ENCODE data around the gene CORO6. TPM values are rescaled to one million over a fixed set of nuclear protein-coding genes. Genes with fewer than 3 reads are reported as not detected.

The CORO6 gene
- total and polyA plus RNA-seq, 2 of the 4 experiments (the other 2 are of a cell fraction) = 3.4 to 7.6 TPM

DNA sequence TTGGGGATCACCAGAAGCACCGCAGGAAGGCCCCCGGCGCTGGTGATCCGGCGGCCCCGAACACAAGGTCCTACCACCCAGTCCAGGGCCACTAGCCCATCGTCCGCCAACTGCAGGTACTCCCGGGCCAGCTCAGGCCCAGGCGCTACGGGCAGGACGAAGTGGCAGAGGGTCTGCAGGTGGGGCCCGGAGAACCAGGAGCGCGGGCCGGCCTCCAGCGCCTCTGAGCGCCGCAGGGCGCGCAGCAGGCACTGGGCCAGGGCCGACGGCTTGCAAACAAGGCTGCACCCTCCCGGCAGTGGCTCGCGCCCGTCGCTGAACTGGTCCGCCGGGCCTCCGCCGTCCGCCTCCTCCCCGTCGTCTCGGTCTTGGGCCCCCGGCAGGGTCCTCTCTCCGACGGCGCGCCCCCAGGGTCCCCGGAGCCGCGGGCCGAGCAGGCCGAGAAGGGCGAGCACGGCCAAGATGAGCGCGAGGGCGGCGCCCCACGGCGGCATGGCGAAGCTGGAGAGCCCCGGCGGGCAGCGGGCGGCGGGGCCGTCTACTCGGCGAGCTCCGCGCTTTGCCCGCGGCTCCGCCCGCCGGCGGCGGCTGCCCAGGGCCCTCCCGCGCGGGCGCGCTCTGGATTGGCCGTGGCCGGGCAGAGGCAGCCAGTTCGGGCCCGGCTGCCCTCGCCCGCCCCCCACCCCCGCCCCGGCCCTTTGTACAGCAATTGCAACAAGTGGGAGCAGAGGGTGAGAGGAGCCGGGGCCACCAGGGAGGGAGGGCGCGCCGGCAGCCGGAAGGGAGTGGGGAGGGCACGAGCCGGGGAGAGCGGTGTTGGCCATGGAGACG is 56.0 kb downstream of the CORO6 start, which contains the start of gene ABHD15:
Gene ABHD15, minus strand, starts transcription at position 565 of the 831 bp plus-strand sequence. Its CDS starts 71 bp downstream, at position 494.
- H3K4me3 ChIP-seq (ENCODE audit: insufficient read depth, low read depth, low read length) = peak within 1 kb of the TSS; percentile 97
- peak within 1 kb of the TSS; percentile 63 for H3K4ac ChIP-seq (ENCODE audit: low read depth, low read length)
- H3K4me2 ChIP-seq (ENCODE audit: low read depth, low read length) = peak within 1 kb of the TSS; percentile 92
- H3K27me3 ChIP-seq (ENCODE audit: control insufficient read depth, insufficient read depth, low read length) = no peaks in the 10 kb centered on the region
- CTCF ChIA-PET = interaction anchor here (0.6 to 1.2 kb wide), 2 partner anchors 22 to 197 kb away, joined by 3 to 4 read pairs; no protein-coding TSS in a partner anchor
- POLR2A ChIA-PET (ENCODE audit: unreplicated experiment) = no interaction called here
- WGBS, 2 experiments (ENCODE audit: extremely low coverage in 2 of 2, insufficient read length in 1 of 2) = 7% methylated on average over 42 of the region's 94 CpGs; no CpG with 5 or more reads in 1 of the 2 experiments
- no peak within 1 kb of the TSS for H4K91ac ChIP-seq (ENCODE audit: insufficient read depth, low read depth, low read length)
- H3K18ac ChIP-seq (ENCODE audit: low read depth, low read length) = no peak within 1 kb of the TSS
- H3K9me3 ChIP-seq (ENCODE audit: control insufficient read depth, insufficient read depth, low read length) = no peaks in the 10 kb centered on the region
- H2BK15ac ChIP-seq (ENCODE audit: low read depth, low read length) = no peak within 1 kb of the TSS
- H2BK5ac ChIP-seq (ENCODE audit: low read depth, low read length, poor library complexity, severe bottlenecking) = no peak within 1 kb of the TSS
- peak within 1 kb of the TSS; percentile 50 to 67; a peak in 2 of 4 replicates for H4K8ac ChIP-seq (ENCODE audit: low read depth in 2 of 2, low read length in 2 of 2)
- peak within 1 kb of the TSS; percentile 78 for H3K27ac ChIP-seq (ENCODE audit: insufficient read depth, low read length)
- H3K9me1 ChIP-seq (ENCODE audit: insufficient read depth, low read length) = peaks cover 2% of the 10 kb centered on the region; the same call in 1 of the 2 replicates
- ATAC-seq (ENCODE audit: low read depth) = peak; percentile 62
- H3K9ac ChIP-seq (ENCODE audit: low read depth, low read length) = peak within 1 kb of the TSS; percentile 62
- peak; percentile 59 for DNase-seq
- H4K5ac ChIP-seq (ENCODE audit: low read depth, low read length) = no peak within 1 kb of the TSS
- TF ChIP-seq MAZ (IDR thresholded peaks at IDR 0.05; ENCODE audit: borderline replicate concordance, low read depth, low read length) = 0 out of 2 replicates have a peak, but pooled peaks have one; percentile 4
- no peak for TF ChIP-seq SMC3 (IDR thresholded peaks at IDR 0.05; ENCODE audit: low read depth, low read length)
- intact Hi-C loops (cut with micrococcal nuclease) = loop anchor here (10.0 kb wide), 1 partner anchor 422 kb away; no protein-coding TSS in a partner anchor
- H2AFZ ChIP-seq (replicated peaks; ENCODE audit: low read length, poor library complexity) = peak within 1 kb of the TSS; percentile 96
- peak within 1 kb of the TSS; percentile 54; the same call in 1 of the 2 replicates for H3K23ac ChIP-seq (ENCODE audit: low read depth, low read length)
- H2AK9ac ChIP-seq (replicated peaks; ENCODE audit: low read depth, low read length, poor library complexity) = peak within 1 kb of the TSS; percentile 80
- no peaks in the 10 kb centered on the region for H4K20me1 ChIP-seq (ENCODE audit: insufficient read depth, low read length)
- H2BK120ac ChIP-seq (ENCODE audit: low read depth, low read length) = no peak within 1 kb of the TSS
- no peak within 1 kb of the TSS for H3K56ac ChIP-seq (ENCODE audit: extremely low read depth, insufficient read depth, low read length)
- H2BK20ac ChIP-seq (ENCODE audit: low read depth, low read length) = no peak within 1 kb of the TSS
- H2AK5ac ChIP-seq (ENCODE audit: low read depth, low read length) = peak within 1 kb of the TSS; percentile 29; the same call in 1 of the 2 replicates
- peak within 1 kb of the TSS; percentile 67; the same call in 1 of the 2 replicates for H3K14ac ChIP-seq (replicated peaks; ENCODE audit: low read depth, low read length)
- peaks cover 10% of the 10 kb centered on the region; the same call in 1 of the 2 replicates for H3K36me3 ChIP-seq (ENCODE audit: control insufficient read depth, insufficient read depth, low read length)
- peaks cover 5 to 37% of the 10 kb centered on the region in 2 experiments for H3K79me1 ChIP-seq (ENCODE audit: low read depth in 1 of 2, low read length in 2 of 2)
- H3K4me1 ChIP-seq (ENCODE audit: control insufficient read depth, insufficient read depth, low read length) = peaks cover 3% of the 10 kb centered on the region
- dilution Hi-C loops (cut with HindIII; ENCODE audit: low sequenced_read_pairs, unreplicated experiment) = no loop called here
- no TSS peak for BruUV-seq (replicated peaks)
- in situ Hi-C loops (cut with MboI; ENCODE audit: low sequenced_read_pairs) = no loop called here
